Measurements from ENCODE around the gene FZD10. TPM values are rescaled to one million over a fixed set of nuclear protein-coding genes. Genes with fewer than 3 reads are reported as not detected.

FZD10 gene
- 0.14 and 0.15 TPM in 2 replicates for total RNA-seq
- polyA plus RNA-seq = not detected in 2 replicates

GRCh38 chr12:130162267-130162666 is at the start of gene FZD10:
Gene FZD10 (plus strand): TSS chr12:130162464. CDS start chr12:130162943, 479 bp downstream.
- H3K36me3 ChIP-seq = no peaks in the 10 kb centered on the region
- no peaks in the 10 kb centered on the region for H3K9me3 ChIP-seq (ENCODE audit: low read depth)
- peak within 1 kb of the TSS; percentile 32 for H3K4me3 ChIP-seq
- peaks cover 100% of the 10 kb centered on the region for H3K27me3 ChIP-seq
- no peak for TF ChIP-seq CTCF (IDR thresholded peaks at IDR 0.05; ENCODE audit: low read depth, low read length)
- no peak within 1 kb of the TSS for H3K27ac ChIP-seq
- H3K4me1 ChIP-seq (ENCODE audit: low read depth) = no peaks in the 10 kb centered on the region
- peak; percentile 10 to 52 for DNase-seq (ENCODE audit: low read depth in 1 of 2, low spot score in 1 of 2)

- no peak for TF ChIP-seq CTCF (IDR thresholded peaks at IDR 0.05; ENCODE audit: low read depth, low read length)
- no peak for DNase-seq (ENCODE audit: low read depth in 1 of 2, low spot score in 1 of 2)
- Histone ChIP-seq H3K27me3 (no peaks in the 10 kb centered on the region), H3K9me3 (ENCODE audit: low read depth) (no peaks in the 10 kb centered on the region), H3K4me3 (no peak overlapping the region), H3K36me3 (no peaks in the 10 kb centered on the region), H3K4me1 (ENCODE audit: low read depth) (no peaks in the 10 kb centered on the region), H3K27ac (no peak overlapping the region)
These were observed 47.3 kb upstream of the FZD10 start for GRCh38 chr12:130114952-130115351.

- H3K9me3 ChIP-seq (ENCODE audit: low read depth) = no peaks in the 10 kb centered on the region
- no peak overlapping the region for H3K4me3 ChIP-seq
- no peak for TF ChIP-seq CTCF (IDR thresholded peaks at IDR 0.05; ENCODE audit: low read depth, low read length)
- no peak for DNase-seq (ENCODE audit: low read depth in 1 of 2, low spot score in 1 of 2)
- H3K27ac ChIP-seq = no peak overlapping the region
- no peaks in the 10 kb centered on the region for H3K27me3 ChIP-seq
- H3K36me3 ChIP-seq = no peaks in the 10 kb centered on the region
- H3K4me1 ChIP-seq (ENCODE audit: low read depth) = no peaks in the 10 kb centered on the region
These were observed 46.6 kb upstream of the FZD10 start for GRCh38 chr12:130115646-130116045.

- no peak overlapping the region for H3K27ac ChIP-seq
- no peaks in the 10 kb centered on the region for H3K36me3 ChIP-seq
- DNase-seq (ENCODE audit: low read depth in 1 of 2, low spot score in 1 of 2) = no peak
- H3K9me3 ChIP-seq (ENCODE audit: low read depth) = no peaks in the 10 kb centered on the region
- H3K4me3 ChIP-seq = no peak overlapping the region
- no peaks in the 10 kb centered on the region for H3K27me3 ChIP-seq
- no peaks in the 10 kb centered on the region for H3K4me1 ChIP-seq (ENCODE audit: low read depth)
- no peak for TF ChIP-seq CTCF (IDR thresholded peaks at IDR 0.05; ENCODE audit: low read depth, low read length)
These were observed 45.5 kb upstream of the FZD10 start for GRCh38 chr12:130116791-130117190.

- H3K4me3 ChIP-seq = no peak overlapping the region
- H3K36me3 ChIP-seq = no peaks in the 10 kb centered on the region
- no peak for TF ChIP-seq CTCF (IDR thresholded peaks at IDR 0.05; ENCODE audit: low read depth, low read length)
- H3K9me3 ChIP-seq (ENCODE audit: low read depth) = no peaks in the 10 kb centered on the region
- no peaks in the 10 kb centered on the region for H3K27me3 ChIP-seq
- H3K4me1 ChIP-seq (ENCODE audit: low read depth) = no peaks in the 10 kb centered on the region
- no peak overlapping the region for H3K27ac ChIP-seq
- no peak for DNase-seq (ENCODE audit: low read depth in 1 of 2, low spot score in 1 of 2)
These were observed 45.0 kb upstream of the FZD10 start for GRCh38 chr12:130117233-130117632.

- no peak for TF ChIP-seq CTCF (IDR thresholded peaks at IDR 0.05; ENCODE audit: low read depth, low read length)
- no peaks in the 10 kb centered on the region for H3K9me3 ChIP-seq (ENCODE audit: low read depth)
- DNase-seq (ENCODE audit: low read depth in 1 of 2, low spot score in 1 of 2) = no peak
- H3K27ac ChIP-seq = no peak overlapping the region
- no peaks in the 10 kb centered on the region for H3K36me3 ChIP-seq
- H3K4me1 ChIP-seq (ENCODE audit: low read depth) = no peaks in the 10 kb centered on the region
- H3K27me3 ChIP-seq = no peaks in the 10 kb centered on the region
- H3K4me3 ChIP-seq = no peak overlapping the region
These were observed 44.6 kb upstream of the FZD10 start for GRCh38 chr12:130117701-130118100.

All from cardiac muscle cell (in vitro differentiated cells and primary cell).